Measurements from ENCODE around the gene BTN2A1.
"Not testable (repeated sequence)": the region's sequence is repeated elsewhere in the genome, so short reads cannot be mapped to it uniquely, and the experiment has no call there.

The BTN2A1 gene

GRCh38 chr6:26457806-26458688, at the start of gene BTN2A1:
Gene BTN2A1 (plus strand): TSS chr6:26457955. CDS start chr6:26458637, 682 bp downstream.
- DNase-seq (ENCODE audit: low read depth) = peak; percentile 56

DNA sequence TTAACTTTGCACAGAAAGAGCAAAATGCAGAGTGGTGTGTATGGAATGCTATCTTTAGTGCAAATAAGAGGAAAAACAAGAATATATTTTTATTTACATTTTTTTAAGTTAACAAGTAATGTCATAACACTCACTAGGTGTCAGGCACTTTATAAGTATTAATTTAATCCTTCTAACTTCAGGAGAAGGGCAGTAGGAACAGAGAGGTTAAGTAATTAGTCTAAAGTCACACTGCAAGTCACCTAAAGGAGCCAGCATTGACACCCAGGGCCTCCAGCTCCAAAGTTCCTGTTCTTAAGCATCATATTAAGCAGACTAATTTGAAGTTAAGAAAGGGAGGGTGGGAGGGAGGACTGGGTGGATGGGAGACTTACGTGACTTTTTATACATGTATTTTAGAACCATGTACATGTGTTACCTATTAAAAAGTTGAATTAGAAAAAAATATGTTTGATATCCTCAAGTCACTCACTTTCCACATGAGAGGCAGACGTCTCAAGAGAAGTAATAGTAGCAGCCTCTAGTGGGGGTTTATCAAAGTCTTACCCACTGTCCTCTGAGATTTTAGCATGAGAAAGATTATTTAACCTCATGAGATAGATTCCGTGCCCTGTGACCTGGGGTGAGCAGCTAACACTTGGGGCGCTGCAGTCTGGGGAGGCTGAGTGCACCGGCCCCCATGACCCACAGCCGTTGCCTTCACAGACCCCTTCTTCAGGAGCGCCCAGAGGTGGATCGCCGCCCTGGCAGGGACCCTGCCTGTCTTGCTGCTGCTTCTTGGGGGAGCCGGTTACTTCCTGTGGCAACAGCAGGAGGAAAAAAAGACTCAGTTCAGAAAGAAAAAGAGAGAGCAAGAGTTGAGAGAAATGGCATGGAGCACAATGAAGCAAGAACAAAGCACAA, 48.7 kb upstream of the BTN2A1 start:
- no peak for DNase-seq (ENCODE audit: low read depth)

- no peak for DNase-seq (ENCODE audit: low read depth)
Measured at GRCh38 chr6:26411751-26412150, 46.0 kb upstream of the BTN2A1 start.

- DNase-seq (ENCODE audit: low read depth) = no peak
Measured at GRCh38 chr6:26412228-26412627, 45.5 kb upstream of the BTN2A1 start.

DNA sequence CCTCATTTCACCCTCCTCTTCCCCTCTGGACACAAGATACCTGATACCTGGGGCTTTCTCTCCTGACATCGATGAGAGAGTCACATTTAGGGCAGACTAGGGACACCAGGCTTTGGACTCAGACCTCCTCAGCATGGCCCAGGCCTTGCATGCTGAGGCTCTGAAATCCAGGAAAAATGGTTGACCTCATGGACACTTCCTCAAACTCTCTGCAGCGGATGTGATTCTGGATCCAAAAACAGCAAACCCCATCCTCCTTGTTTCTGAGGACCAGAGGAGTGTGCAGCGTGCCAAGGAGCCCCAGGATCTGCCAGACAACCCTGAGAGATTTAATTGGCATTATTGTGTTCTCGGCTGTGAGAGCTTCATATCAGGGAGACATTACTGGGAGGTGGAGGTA, 44.8 kb upstream of the BTN2A1 start:
- no peak for DNase-seq (ENCODE audit: low read depth)

DNA sequence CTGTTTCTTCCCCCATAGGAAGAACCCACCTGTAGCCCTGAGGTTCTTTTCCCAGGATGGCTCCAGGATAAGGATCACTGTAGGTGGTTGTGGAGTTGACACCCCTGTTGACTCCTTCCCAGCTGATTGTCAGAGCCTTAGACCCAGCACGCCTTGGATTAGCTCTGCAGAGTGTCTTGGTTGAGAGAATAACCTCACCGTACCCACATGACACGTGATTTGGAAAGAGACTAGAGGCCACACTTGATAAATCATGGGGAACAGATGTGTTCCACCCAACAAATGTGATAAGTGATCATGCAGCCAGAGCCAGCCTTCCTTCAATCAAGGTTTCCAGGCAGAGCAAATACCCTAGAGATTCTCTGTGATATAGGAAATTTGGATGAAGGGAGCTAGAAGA, 43.5 kb upstream of the BTN2A1 start:
- DNase-seq (ENCODE audit: low read depth) = no peak

DNA sequence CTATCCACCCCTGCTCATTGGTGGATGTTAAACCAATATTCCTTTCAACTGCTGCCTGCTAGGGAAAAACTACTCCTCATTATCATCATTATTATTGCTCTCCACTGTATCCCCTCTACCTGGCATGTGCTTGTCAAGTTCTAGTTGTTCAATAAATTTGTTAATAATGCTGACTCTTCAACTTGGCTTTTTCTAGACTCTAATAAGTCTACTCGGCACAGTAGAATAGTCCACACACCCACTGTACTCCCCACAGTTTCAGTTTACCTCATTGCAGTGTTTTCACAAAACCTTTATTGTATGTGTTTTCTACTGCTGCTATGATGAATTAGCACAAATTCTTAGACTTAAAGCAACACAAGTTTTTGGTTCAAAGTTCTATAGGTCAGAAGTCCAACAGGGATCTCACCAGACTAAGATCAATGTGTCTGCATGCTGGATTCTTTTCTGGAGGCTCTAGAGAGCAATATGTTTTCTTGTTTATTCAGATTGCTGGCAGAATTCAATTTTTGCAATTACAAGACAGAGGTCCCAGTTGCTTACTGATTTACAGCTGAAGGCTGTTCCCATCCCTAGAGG, 42.6 kb upstream of the BTN2A1 start:
- no peak for DNase-seq (ENCODE audit: low read depth)

DNA sequence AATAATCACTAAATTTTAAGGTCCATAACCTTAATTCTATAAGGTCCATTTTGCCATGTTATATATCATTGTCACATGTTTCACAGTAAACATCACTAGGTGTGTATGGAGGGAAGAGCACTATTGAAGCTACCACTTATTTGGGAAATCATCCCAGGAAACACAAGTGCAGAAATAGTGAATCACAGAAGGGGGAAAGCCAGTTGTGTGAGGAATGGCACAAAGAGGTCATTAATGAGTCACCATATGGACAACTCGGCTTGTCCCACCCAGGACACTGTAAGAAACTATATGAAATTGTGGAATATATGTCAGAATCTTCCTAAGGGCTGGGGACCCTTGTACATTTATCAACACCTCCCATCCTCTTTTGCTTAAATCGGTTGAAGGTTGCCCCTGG, 42.0 kb upstream of the BTN2A1 start:
- no peak for DNase-seq (ENCODE audit: low read depth)

- DNase-seq (ENCODE audit: low read depth) = no peak
Measured at GRCh38 chr6:26416288-26416687, 41.5 kb upstream of the BTN2A1 start.

DNA sequence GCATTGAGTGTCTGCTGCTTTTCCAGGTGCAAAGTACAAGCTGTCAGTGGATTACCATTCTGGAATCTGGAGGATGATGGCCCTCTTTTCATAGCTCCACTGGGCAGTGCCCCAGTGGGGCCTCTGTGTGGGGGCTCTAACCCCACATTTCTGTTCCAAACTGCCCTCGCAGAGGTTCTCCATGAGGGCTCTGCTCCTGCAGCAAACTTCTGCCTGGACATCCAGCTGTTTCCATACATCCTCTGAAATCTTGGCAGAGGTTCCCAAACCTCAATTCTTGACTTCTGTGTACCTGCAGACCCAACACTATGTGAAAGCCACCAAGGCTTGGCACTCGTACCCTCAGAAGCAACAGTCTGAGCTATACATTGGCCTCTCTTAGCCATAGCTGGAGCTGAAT, 39.7 kb upstream of the BTN2A1 start:
- DNase-seq (ENCODE audit: low read depth) = not testable (repeated sequence)

DNA sequence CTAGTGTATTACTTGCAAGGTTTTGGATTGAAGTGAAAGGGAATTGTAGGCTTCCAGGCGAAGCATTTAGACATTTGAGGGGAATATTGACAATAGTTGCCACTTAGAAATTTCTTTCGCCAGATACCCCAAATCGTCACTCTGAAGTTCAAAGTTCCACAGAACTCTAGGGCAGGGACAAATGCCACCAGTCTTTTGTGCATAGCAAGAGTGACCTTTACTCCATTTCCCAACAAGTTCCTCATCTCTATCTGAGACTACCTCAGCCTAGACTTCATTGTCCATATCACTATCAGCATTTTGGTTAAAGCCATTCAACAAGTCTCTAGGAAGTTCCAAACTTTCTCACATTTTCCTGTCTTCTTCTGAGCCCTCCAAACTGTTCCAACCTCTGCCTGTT, 39.0 kb upstream of the BTN2A1 start:
- not testable (repeated sequence) for DNase-seq (ENCODE audit: low read depth)

- no peak for DNase-seq (ENCODE audit: low read depth)
Measured at GRCh38 chr6:26420688-26421171, 37.0 kb upstream of the BTN2A1 start.

- peak; percentile 21 for DNase-seq (ENCODE audit: low read depth)
Measured at GRCh38 chr6:26421259-26422144, 36.3 kb upstream of the BTN2A1 start.

GRCh38 chr6:26422329-26422728, 35.4 kb upstream of the BTN2A1 start:
- no peak for DNase-seq (ENCODE audit: low read depth)

GRCh38 chr6:26426691-26427450, 30.9 kb upstream of the BTN2A1 start:
- no peak for DNase-seq (ENCODE audit: low read depth)

DNA sequence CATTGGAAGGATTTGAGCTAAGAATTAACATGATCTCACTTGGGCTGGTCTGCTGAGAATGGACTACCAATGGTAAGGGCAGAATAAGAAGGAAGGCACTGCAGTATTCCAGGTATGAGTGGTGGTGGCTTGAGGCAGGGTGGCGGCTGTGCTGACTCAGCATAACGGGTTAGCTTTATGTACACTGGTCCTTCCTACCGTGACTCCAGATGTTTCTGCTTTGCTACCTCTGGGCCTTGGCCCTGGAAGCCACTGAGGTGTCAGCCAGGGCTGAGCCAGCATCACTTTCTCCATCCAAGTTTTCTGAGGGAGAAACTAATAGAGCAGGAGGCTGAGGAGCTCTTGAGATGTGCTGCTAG, 30.3 kb upstream of the BTN2A1 start:
- DNase-seq (ENCODE audit: low read depth) = no peak

DNA sequence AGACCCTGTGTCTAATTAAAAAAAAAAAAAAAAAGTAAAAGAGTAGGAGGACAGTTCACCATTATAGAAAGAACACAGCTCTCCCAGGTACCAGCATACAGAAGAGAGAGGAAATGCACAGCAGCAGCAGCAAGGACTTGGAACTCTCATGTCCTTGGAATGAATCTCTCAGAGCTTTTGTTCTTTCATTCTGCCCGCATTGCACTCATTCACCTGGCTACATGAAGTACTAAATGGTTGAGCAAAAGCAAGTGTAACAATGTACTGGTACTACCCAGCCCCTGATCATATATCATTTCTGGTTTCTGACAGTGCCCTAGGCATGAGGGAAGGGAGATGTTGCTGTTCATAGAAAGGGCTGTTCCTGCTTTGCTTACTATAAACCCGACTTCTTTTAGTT, 29.5 kb upstream of the BTN2A1 start:
- no peak for DNase-seq (ENCODE audit: low read depth)

GRCh38 chr6:26430787-26431186, 27.0 kb upstream of the BTN2A1 start:
- DNase-seq (ENCODE audit: low read depth) = no peak

DNA sequence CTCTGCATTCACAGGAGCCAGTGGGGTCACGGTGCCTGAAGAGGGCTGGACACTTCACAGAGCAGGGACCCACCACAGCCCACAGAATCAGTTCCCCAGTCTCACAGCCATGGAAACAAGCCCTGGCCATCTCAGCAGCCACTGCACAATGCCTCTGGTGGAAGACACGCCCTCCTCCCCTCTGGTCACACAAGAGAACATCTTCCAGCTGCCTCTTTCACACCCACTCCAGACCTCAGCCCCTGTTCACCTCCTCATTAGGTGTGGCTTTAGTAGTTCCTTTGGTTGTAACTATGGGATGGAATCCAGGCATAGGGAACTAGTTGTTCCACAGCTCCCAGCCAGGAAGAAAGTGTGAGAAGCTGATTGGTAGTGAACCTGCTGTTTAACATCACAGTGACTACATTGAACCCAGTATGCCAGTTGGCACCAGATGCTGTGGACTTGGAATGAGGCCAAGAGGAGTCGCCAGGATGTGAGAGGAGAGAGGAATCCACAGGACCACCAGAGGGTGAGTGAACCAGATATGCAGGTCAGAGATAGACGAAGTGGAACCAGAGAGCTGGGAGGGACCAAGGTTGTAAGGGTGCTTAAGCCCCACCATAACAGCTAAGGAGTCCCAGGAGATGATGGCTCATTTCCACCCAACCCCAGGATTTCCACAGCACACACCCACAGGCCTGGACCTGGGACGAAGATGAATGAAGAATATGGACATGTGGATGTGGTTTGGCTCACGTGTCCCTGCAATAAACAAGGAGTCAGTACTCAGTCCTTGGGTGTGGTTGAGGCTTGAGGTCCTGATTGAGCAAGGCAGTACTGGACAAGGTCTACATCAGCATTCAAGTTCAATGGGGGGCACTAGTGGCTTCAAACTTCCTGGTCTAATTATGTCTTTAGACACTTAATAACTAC, 26.2 kb upstream of the BTN2A1 start:
- no peak for DNase-seq (ENCODE audit: low read depth)

Data from activated T-cell treated with anti-CD3 and anti-CD28 coated beads for 48 hours (primary cell).